Suprapubic skin (tissue), 4 donors: ENCODE results near the gene BLZF1.

Experiments used
- CTCF ChIP-seq, 2 donors: fragments of 200-600 bp in 1 of 2; fragments of 450-650 bp in 1 of 2; sonication (generic) in 1 of 2; IDR thresholded peaks; one replicate each; pipeline ENCODE4 v1.5.1; 2016 to 2019; ENCODE audit warnings: antibody characterized with exemption in 2 of 2, mild to moderate bottlenecking in 1 of 2, moderate library complexity in 1 of 2
- POLR2A ChIP-seq, 2 donors: fragments of 450-650 bp; IDR thresholded peaks; one replicate each; pipeline ENCODE4 v1.6.1; 2017; ENCODE audit warnings: antibody characterized with exemption in 2 of 2, mild to moderate bottlenecking in 2 of 2, moderate library complexity in 2 of 2
- POLR2AphosphoS5 ChIP-seq, 3 donors: sonication (generic); formaldehyde crosslinking; IDR thresholded peaks; one replicate each; pipeline ENCODE4 v1.6.1; 2017; ENCODE audit warnings: antibody characterized with exemption in 3 of 3

GRCh38 chr1:169326261-169326955 is 41.6 kb upstream of the BLZF1 start:
- no peak for TF ChIP-seq CTCF (IDR thresholded peaks at IDR 0.05)
- TF ChIP-seq POLR2A (IDR thresholded peaks at IDR 0.05): no peak
- TF ChIP-seq POLR2AphosphoS5 (IDR thresholded peaks at IDR 0.05): no peak
